SK-N-SH treated with all-trans-retinoic acid at 6 μM for 48 hours (cell line): ENCODE data around the gene ZBTB46.

Experiments used
- ATAC-seq: fragments of 200-7000 bp; cut with Tn5 transposase; 3 replicates; pipeline ENCODE4 v1.9.1; 2020; ENCODE audit warnings: mild to moderate bottlenecking, moderate library complexity
- ARNTL ChIP-seq: fragments of 450-650 bp; formaldehyde crosslinking; IDR thresholded peaks from 2 replicates; pipeline ENCODE4 v1.5.0; 2020; ENCODE audit warnings: low read depth, mild to moderate bottlenecking, moderate library complexity, borderline replicate concordance
- BACH2 ChIP-seq: fragments of 250-450 bp; sonication (Bioruptor Pico); IDR thresholded peaks from 2 replicates; pipeline ENCODE4 v1.9.0; 2021; ENCODE audit warnings: mild to moderate bottlenecking, borderline replicate concordance
- CSDC2 ChIP-seq: fragments of 250-450 bp; sonication (Bioruptor Pico); IDR thresholded peaks from 2 replicates; pipeline ENCODE4 v1.5.0; 2020; ENCODE audit warnings: mild to moderate bottlenecking, moderate library complexity
- ESRRG ChIP-seq: fragments of 250-450 bp; sonication (Bioruptor Pico); IDR thresholded peaks from 2 replicates; pipeline ENCODE4 v1.6.1; 2021; ENCODE audit warnings: mild to moderate bottlenecking
- ISL1 ChIP-seq: fragments of 250-450 bp; sonication (Bioruptor Pico); IDR thresholded peaks from 2 replicates; pipeline ENCODE4 v2.1.2; 2022; ENCODE audit warnings: mild to moderate bottlenecking, moderate library complexity
- OSR1 ChIP-seq: fragments of 250-450 bp; sonication (Bioruptor Pico); IDR thresholded peaks from 2 replicates; pipeline ENCODE4 v1.8.0; 2022; ENCODE audit warnings: moderate library complexity, mild to moderate bottlenecking, inconsistent platforms
- PPARA ChIP-seq: fragments of 250-450 bp; sonication (Bioruptor Pico); IDR thresholded peaks from 2 replicates; pipeline ENCODE4 v1.5.0; 2020; ENCODE audit warnings: mild to moderate bottlenecking, borderline replicate concordance
- RARB ChIP-seq: fragments of 250-450 bp; sonication (Bioruptor Pico); IDR thresholded peaks from 2 replicates; pipeline ENCODE4 v1.8.0; 2021; ENCODE audit warnings: mild to moderate bottlenecking, moderate library complexity
- SNAI2 ChIP-seq: fragments of 250-450 bp; sonication (Bioruptor Pico); IDR thresholded peaks from 2 replicates; pipeline ENCODE4 v1.5.0; 2020; ENCODE audit warnings: mild to moderate bottlenecking, moderate library complexity
- TCF4 ChIP-seq: fragments of 250-450 bp; sonication (Bioruptor Pico); IDR thresholded peaks from 2 replicates; pipeline ENCODE4 v1.8.0; 2021; ENCODE audit warnings: mild to moderate bottlenecking, moderate library complexity, borderline replicate concordance
- TOX ChIP-seq: fragments of 250-450 bp; sonication (Bioruptor Pico); IDR thresholded peaks from 2 replicates; pipeline ENCODE4 v1.8.0; 2021; ENCODE audit warnings: mild to moderate bottlenecking, moderate library complexity, borderline replicate concordance
- ZC3H10 ChIP-seq: fragments of 250-450 bp; sonication (Bioruptor Pico); IDR thresholded peaks from 2 replicates; pipeline ENCODE4 v1.5.1; 2021; ENCODE audit warnings: mild to moderate bottlenecking, moderate library complexity
- ZFP3 ChIP-seq: fragments of 250-450 bp; sonication (Bioruptor Pico); IDR thresholded peaks from 2 replicates; pipeline ENCODE4 v1.5.0; 2020; ENCODE audit warnings: mild to moderate bottlenecking, moderate library complexity
- ZNF565 ChIP-seq: fragments of 450-650 bp; formaldehyde crosslinking; conservative IDR thresholded peaks from 2 replicates; pipeline ENCODE4 v1.5.0; 2020; ENCODE audit warnings: low read depth, mild to moderate bottlenecking, moderate library complexity
- ZNF70 ChIP-seq: fragments of 450-650 bp; formaldehyde crosslinking; IDR thresholded peaks from 2 replicates; pipeline ENCODE4 v1.5.0; 2020; ENCODE audit warnings: mild to moderate bottlenecking, moderate library complexity
- ZNF8 ChIP-seq: fragments of 450-650 bp; formaldehyde crosslinking; IDR thresholded peaks from 2 replicates; pipeline ENCODE4 v1.5.0; 2020; ENCODE audit warnings: mild to moderate bottlenecking, moderate library complexity
- TF ChIP-seq, protein P1 (sequence below): fragments of 250-450 bp; sonication (Bioruptor Pico); IDR thresholded peaks from 2 replicates; pipeline ENCODE4 v1.8.0; 2020; ENCODE audit warnings: mild to moderate bottlenecking, moderate library complexity, borderline replicate concordance
- TF ChIP-seq, protein P2 (sequence below): fragments of 250-450 bp; sonication (Bioruptor Pico); IDR thresholded peaks from 2 replicates; pipeline ENCODE4 v1.5.1; 2021; ENCODE audit warnings: mild to moderate bottlenecking, moderate library complexity
- TF ChIP-seq, protein P3 (sequence below): fragments of 250-450 bp; sonication (Bioruptor Pico); IDR thresholded peaks from 2 replicates; pipeline ENCODE4 v1.5.1; 2020; ENCODE audit warnings: low read depth, mild to moderate bottlenecking, moderate library complexity
- TF ChIP-seq, protein P4 (sequence below): fragments of 250-450 bp; sonication (Bioruptor Pico); IDR thresholded peaks from 2 replicates; pipeline ENCODE4 v1.8.0; 2021; ENCODE audit warnings: low read depth, mild to moderate bottlenecking, moderate library complexity, borderline replicate concordance

ZBTB46 gene

DNA sequence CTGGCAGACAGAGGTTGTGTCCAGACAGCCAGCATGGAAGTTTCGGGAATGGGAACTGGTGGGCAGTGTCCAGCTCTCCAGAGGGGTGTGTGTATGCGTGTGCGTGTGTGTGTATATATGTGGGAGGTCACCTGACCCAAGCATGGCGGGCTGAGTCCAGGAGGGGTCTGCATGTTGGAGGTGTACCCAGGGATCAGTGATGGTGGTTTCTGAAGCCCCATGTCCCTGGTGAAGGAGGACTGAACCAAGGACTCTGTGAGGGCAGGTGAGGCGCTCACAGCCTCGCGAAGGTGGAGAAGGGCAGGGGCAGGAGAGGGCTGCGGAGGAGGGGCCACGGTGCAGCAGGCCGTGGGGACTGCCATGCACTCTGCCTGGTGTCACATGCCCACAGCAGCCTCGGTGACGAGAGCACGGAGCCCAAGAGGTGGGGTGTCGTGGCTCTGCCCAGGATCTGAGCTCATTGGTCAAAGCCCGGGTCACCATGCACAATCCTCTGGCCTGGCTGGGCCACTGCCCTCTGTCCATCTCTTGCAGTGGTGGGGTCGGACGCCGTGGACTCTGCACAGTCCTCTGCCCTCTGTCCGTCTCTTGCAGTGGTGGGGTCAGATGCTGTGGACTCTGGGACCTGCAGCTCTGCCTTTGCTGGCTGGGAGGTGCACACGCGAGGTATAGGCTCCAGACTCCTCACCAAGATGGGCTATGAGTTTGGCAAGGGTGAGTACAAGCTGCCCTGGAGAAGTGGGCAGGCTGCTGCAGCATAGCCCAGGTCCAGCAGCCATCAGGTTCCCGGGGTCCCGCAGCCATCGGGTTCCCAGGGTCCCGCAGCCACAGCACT lies 96.7 kb downstream of the ZBTB46 start:
- no peak for TF ChIP-seq BACH2 (CRISPR knock-in tag)
- TF ChIP-seq PPARA, result no peak
- TF ChIP-seq, protein P1, sequence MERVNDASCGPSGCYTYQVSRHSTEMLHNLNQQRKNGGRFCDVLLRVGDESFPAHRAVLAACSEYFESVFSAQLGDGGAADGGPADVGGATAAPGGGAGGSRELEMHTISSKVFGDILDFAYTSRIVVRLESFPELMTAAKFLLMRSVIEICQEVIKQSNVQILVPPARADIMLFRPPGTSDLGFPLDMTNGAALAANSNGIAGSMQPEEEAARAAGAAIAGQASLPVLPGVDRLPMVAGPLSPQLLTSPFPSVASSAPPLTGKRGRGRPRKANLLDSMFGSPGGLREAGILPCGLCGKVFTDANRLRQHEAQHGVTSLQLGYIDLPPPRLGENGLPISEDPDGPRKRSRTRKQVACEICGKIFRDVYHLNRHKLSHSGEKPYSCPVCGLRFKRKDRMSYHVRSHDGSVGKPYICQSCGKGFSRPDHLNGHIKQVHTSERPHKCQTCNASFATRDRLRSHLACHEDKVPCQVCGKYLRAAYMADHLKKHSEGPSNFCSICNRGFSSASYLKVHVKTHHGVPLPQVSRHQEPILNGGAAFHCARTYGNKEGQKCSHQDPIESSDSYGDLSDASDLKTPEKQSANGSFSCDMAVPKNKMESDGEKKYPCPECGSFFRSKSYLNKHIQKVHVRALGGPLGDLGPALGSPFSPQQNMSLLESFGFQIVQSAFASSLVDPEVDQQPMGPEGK, result no peak
- TF ChIP-seq, protein P2, sequence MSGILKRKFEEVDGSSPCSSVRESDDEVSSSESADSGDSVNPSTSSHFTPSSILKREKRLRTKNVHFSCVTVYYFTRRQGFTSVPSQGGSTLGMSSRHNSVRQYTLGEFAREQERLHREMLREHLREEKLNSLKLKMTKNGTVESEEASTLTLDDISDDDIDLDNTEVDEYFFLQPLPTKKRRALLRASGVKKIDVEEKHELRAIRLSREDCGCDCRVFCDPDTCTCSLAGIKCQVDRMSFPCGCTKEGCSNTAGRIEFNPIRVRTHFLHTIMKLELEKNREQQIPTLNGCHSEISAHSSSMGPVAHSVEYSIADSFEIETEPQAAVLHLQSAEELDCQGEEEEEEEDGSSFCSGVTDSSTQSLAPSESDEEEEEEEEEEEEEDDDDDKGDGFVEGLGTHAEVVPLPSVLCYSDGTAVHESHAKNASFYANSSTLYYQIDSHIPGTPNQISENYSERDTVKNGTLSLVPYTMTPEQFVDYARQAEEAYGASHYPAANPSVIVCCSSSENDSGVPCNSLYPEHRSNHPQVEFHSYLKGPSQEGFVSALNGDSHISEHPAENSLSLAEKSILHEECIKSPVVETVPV (CRISPR knock-in tag), result no peak
- TF ChIP-seq ZNF8 (CRISPR knock-in tag), result no peak
- TF ChIP-seq, protein P3, sequence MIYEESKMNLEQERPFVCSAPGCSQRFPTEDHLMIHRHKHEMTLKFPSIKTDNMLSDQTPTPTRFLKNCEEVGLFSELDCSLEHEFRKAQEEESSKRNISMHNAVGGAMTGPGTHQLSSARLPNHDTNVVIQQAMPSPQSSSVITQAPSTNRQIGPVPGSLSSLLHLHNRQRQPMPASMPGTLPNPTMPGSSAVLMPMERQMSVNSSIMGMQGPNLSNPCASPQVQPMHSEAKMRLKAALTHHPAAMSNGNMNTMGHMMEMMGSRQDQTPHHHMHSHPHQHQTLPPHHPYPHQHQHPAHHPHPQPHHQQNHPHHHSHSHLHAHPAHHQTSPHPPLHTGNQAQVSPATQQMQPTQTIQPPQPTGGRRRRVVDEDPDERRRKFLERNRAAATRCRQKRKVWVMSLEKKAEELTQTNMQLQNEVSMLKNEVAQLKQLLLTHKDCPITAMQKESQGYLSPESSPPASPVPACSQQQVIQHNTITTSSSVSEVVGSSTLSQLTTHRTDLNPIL (CRISPR knock-in tag), result no peak
- TF ChIP-seq, protein P4, sequence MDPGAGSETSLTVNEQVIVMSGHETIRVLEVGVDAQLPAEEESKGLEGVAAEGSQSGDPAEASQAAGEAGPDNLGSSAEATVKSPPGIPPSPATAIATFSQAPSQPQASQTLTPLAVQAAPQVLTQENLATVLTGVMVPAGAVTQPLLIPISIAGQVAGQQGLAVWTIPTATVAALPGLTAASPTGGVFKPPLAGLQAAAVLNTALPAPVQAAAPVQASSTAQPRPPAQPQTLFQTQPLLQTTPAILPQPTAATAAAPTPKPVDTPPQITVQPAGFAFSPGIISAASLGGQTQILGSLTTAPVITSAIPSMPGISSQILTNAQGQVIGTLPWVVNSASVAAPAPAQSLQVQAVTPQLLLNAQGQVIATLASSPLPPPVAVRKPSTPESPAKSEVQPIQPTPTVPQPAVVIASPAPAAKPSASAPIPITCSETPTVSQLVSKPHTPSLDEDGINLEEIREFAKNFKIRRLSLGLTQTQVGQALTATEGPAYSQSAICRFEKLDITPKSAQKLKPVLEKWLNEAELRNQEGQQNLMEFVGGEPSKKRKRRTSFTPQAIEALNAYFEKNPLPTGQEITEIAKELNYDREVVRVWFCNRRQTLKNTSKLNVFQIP (CRISPR knock-in tag), result no peak
- no peak for TF ChIP-seq TOX (CRISPR knock-in tag)
- no peak for TF ChIP-seq CSDC2 (CRISPR knock-in tag)
- no peak for TF ChIP-seq ZNF565
- no peak for TF ChIP-seq ISL1 (CRISPR knock-in tag)
- TF ChIP-seq OSR1 (CRISPR knock-in tag), result no peak
- TF ChIP-seq RARB, result no peak
- no peak for TF ChIP-seq ARNTL (CRISPR knock-in tag)
- TF ChIP-seq ESRRG (CRISPR knock-in tag), result no peak
- ATAC-seq, result no peak

DNA sequence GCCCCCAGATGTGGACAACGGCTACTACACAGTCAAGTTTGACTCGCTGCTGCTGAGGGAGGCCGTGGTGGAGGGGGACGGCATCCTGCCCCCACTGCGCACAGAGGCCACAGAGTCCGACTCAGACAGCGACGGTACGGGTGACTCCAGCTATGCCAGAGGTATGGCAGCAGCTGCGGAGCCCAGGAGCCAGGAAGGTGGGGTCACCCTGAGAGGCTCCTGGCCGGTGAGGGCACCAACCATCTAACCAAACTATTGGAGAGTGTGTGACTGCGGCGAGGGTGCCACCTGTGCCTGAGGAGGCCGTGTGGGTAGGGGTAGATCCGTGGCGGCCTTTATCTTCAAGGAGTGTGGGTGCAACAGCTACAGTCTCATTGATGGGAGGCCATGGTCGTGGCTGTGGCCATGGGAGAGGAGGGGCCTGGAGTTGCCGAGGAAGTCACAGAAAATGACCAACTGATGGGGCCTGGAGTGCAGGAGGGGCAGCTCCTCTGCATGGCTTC lies 97.4 kb downstream of the ZBTB46 start:
- TF ChIP-seq, protein P1, result no peak
- TF ChIP-seq TCF4 (CRISPR knock-in tag), result no peak
- no peak for ATAC-seq

DNA sequence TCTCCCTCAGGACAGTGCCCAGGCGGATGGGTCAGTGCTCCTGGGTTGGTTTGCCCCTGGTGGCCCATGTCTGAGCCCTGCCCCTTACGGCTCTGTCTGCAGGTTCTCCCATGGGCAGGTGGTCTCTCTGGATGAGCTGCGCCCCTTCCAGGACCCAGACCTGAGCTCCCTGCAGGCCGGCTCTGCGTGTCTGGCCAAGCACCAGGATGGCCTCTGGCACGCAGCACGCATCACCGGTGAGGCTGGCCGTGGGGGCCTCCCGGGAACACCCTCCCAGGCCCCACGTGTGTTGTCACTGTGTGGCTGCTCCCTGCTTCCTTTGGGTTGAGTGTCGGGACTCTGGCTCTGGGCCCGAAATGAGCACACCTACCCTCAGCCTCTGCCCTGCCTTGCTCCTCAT lies 97.9 kb downstream of the ZBTB46 start:
- ATAC-seq, result no peak
- TF ChIP-seq SNAI2 (CRISPR knock-in tag) (no peak), TCF4 (CRISPR knock-in tag) (no peak), ZFP3 (CRISPR knock-in tag) (no peak), ZNF70 (CRISPR knock-in tag) (no peak), ZNF8 (CRISPR knock-in tag) (no peak), TOX (CRISPR knock-in tag) (no peak), BACH2 (CRISPR knock-in tag) (no peak), CSDC2 (CRISPR knock-in tag) (no peak), OSR1 (CRISPR knock-in tag) (no peak), ZC3H10 (no peak), RARB (no peak), ESRRG (CRISPR knock-in tag) (no peak)
- TF ChIP-seq, protein P3 (CRISPR knock-in tag), result no peak
- TF ChIP-seq, protein P4 (CRISPR knock-in tag), result no peak
- TF ChIP-seq, protein P1, result no peak
